Measurements from ENCODE around the gene PI4KB. TPM values are rescaled to one million over a fixed set of nuclear protein-coding genes. Genes with fewer than 3 reads are reported as not detected.

The PI4KB gene
- total RNA-seq, 4 donors from 2014 or later: 68.0 to 147 (median 83.7) TPM

DNA sequence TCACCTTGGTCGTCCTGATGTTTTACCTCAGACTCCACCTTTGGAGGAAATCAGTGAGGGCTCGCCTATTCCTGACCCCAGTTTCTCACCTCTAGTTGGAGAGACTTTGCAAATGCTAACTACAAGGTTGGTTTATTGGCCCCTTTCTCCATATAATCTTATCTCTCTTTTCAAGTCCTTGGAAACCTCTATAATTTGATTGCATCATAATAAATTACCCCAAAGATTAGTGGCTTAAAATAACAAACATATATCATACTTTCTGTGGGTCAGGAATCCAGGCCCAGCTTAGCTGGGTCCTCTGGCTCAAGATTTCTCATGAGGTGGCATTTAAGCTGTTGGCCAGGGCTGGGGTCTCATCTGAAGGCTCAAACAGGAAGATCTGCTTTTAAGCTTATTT, 84.8 kb downstream of the PI4KB start:
- no peak for TF ChIP-seq POLR2A (IDR thresholded peaks at IDR 0.05)
- TF ChIP-seq, protein P1, sequence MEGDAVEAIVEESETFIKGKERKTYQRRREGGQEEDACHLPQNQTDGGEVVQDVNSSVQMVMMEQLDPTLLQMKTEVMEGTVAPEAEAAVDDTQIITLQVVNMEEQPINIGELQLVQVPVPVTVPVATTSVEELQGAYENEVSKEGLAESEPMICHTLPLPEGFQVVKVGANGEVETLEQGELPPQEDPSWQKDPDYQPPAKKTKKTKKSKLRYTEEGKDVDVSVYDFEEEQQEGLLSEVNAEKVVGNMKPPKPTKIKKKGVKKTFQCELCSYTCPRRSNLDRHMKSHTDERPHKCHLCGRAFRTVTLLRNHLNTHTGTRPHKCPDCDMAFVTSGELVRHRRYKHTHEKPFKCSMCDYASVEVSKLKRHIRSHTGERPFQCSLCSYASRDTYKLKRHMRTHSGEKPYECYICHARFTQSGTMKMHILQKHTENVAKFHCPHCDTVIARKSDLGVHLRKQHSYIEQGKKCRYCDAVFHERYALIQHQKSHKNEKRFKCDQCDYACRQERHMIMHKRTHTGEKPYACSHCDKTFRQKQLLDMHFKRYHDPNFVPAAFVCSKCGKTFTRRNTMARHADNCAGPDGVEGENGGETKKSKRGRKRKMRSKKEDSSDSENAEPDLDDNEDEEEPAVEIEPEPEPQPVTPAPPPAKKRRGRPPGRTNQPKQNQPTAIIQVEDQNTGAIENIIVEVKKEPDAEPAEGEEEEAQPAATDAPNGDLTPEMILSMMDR (IDR thresholded peaks at IDR 0.05): no peak
- Histone ChIP-seq H3K36me3 (peaks cover 0 to 100% (median 0%) of the 10 kb centered on the region in 3 donors), H3K27me3 (no peaks in the 10 kb centered on the region), H3K27ac (peak overlapping the region in 1 of 4 donors; percentile 7), H3K4me3 (no peak overlapping the region), H3K9me3 (no peaks in the 10 kb centered on the region), H3K4me1 (no peaks in the 10 kb centered on the region)
- no peak for DNase-seq

Small RNAs within 50 kb of the gene (small RNA-seq; reads per million reads assigned to genes)
- 0 to 0.06 reads per million in 2 donors for gene RN7SL444P

Other genes starting within 250 kb of the PI4KB start
- 10 to 100 TPM in 3 of 4 donors, 1 to 10 TPM in 1; 2.5 to 24.6 (median 16.6) TPM for gene SEMA6C, start 180.8 kb downstream of the PI4KB start, total RNA-seq
- 1 to 10 TPM in 2 of 4 donors, not detected in 2; 4.0 to 6.6 TPM for gene TNFAIP8L2, start 170.8 kb downstream of the PI4KB start, total RNA-seq
- gene LYSMD1, start 161.5 kb downstream of the PI4KB start, total RNA-seq: 10 to 100 TPM in 2 of 4 donors, 1 to 10 TPM in 2; 6.0 to 11.7 (median 10.2) TPM
- 10 to 100 TPM; 16.1 to 48.9 (median 36.9) TPM for gene SCNM1, start 161.3 kb downstream of the PI4KB start, total RNA-seq
- 10 to 100 TPM in 1 of 4 donors, not detected in 3; 10.7 TPM for gene TMOD4, start 151.4 kb downstream of the PI4KB start, total RNA-seq
- 10 to 100 TPM; 21.5 to 26.9 (median 24.4) TPM for gene VPS72, start 137.2 kb downstream of the PI4KB start, total RNA-seq
- gene PIP5K1A, start 128.9 kb downstream of the PI4KB start, total RNA-seq: 100 to 1,000 TPM in 2 of 4 donors, 10 to 100 TPM in 2; 54.5 to 118 (median 97.6) TPM
- gene PSMD4, start 72.7 kb downstream of the PI4KB start, total RNA-seq: 100 to 1,000 TPM in 2 of 4 donors, 10 to 100 TPM in 2; 84.6 to 153 (median 103) TPM
- 10 to 100 TPM; 30.5 to 53.5 (median 38.5) TPM for gene ZNF687, start 45.1 kb downstream of the PI4KB start, total RNA-seq
- gene RFX5, start 19.8 kb upstream of the PI4KB start, total RNA-seq: 100 to 1,000 TPM in 1 of 4 donors, 10 to 100 TPM in 3; 35.6 to 187 (median 42.0) TPM
- gene SELENBP1, start 45.3 kb upstream of the PI4KB start, total RNA-seq: 100 to 1,000 TPM; 194 to 623 (median 467) TPM
- 100 to 1,000 TPM; 119 to 223 (median 167) TPM for gene PSMB4, start 72.2 kb upstream of the PI4KB start, total RNA-seq
- 10 to 100 TPM; 49.5 to 91.3 (median 52.6) TPM for gene POGZ, start 132.1 kb upstream of the PI4KB start, total RNA-seq
- gene CGN, start 184.0 kb upstream of the PI4KB start, total RNA-seq: 100 to 1,000 TPM in 3 of 4 donors, 10 to 100 TPM in 1; 34.7 to 180 (median 160) TPM
- gene TUFT1, start 212.9 kb upstream of the PI4KB start, total RNA-seq: 10 to 100 TPM; 12.4 to 23.4 (median 19.3) TPM